RWPE2 (cell line): ENCODE results near the gene C11orf58.

Source experiments
- ATAC-seq: fragments of 200-7000 bp; cut with Tn5 transposase; 3 replicates; pipeline ENCODE4 v1.9.1; 2021; ENCODE audit warnings: low read depth
- DNase-seq: peaks from one replicate; pipeline ENCODE4 v3.0.0-alpha.2; 2020; ENCODE audit warnings: low spot score
- H3K27ac ChIP-seq: fragments of 450-650 bp; 2 replicates; pipeline ENCODE4 v1.5.1; 2017; ENCODE audit warnings: mild to moderate bottlenecking; ENCODE audit not compliant: poor library complexity, severe bottlenecking
- H3K27me3 ChIP-seq: fragments of 250-450 bp; sonication (Bioruptor Pico); 2 replicates; pipeline ENCODE4 v1.5.1; 2021; ENCODE audit warnings: mild to moderate bottlenecking, moderate library complexity; ENCODE audit not compliant: insufficient read depth, poor library complexity, severe bottlenecking
- H3K36me3 ChIP-seq: fragments of 250-450 bp; sonication (Bioruptor Pico); 2 replicates; pipeline ENCODE4 v1.5.1; 2020; ENCODE audit warnings: low read depth, mild to moderate bottlenecking, moderate library complexity
- H3K4me1 ChIP-seq: fragments of 250-450 bp; sonication (Bioruptor Pico); 2 replicates; pipeline ENCODE4 v1.5.1; 2021; ENCODE audit warnings: mild to moderate bottlenecking, moderate library complexity; ENCODE audit not compliant: insufficient read depth, poor library complexity, severe bottlenecking
- H3K4me3 ChIP-seq: fragments of 250-450 bp; sonication (Bioruptor Pico); 2 replicates; pipeline ENCODE4 v1.5.1; 2021; ENCODE audit warnings: mild to moderate bottlenecking, moderate library complexity; ENCODE audit not compliant: severe bottlenecking
- H3K9me3 ChIP-seq: fragments of 250-450 bp; sonication (Bioruptor Pico); 2 replicates; pipeline ENCODE4 v1.5.1; 2021; ENCODE audit warnings: mild to moderate bottlenecking, moderate library complexity; ENCODE audit not compliant: severe bottlenecking
- TF ChIP-seq, protein P1 (sequence below): fragments of 450-650 bp; IDR thresholded peaks from one replicate; pipeline ENCODE4 v1.5.1; 2017; ENCODE audit warnings: mild to moderate bottlenecking, moderate library complexity; ENCODE audit not compliant: poor library complexity, severe bottlenecking

Gene C11orf58

DNA sequence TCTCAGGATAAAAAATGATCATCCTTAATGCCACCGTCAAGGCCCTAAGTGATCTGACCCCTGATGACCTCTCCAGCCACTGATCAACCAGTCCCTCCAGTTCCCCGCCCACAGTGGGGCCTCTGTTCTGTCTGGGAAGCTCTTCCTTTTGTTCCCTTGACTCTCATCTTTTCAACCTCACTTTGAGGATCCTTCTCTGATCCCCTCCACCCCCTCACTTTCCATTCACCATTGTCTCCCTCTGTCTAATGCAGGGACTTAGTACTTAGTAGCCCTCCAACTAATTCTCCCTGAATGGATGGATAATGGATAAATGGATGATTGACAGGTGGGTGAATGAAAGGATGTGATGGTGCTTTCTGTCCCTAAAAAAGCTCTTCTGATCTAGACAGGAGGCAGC is 45.6 kb downstream of the C11orf58 start:
- no peak overlapping the region for H3K4me3 ChIP-seq
- ATAC-seq = no peak
- H3K4me1 ChIP-seq = peaks cover 24% of the 10 kb centered on the region
- no peaks in the 10 kb centered on the region for H3K27me3 ChIP-seq
- no peak for DNase-seq
- no peak overlapping the region for H3K27ac ChIP-seq
- TF ChIP-seq, protein P1, sequence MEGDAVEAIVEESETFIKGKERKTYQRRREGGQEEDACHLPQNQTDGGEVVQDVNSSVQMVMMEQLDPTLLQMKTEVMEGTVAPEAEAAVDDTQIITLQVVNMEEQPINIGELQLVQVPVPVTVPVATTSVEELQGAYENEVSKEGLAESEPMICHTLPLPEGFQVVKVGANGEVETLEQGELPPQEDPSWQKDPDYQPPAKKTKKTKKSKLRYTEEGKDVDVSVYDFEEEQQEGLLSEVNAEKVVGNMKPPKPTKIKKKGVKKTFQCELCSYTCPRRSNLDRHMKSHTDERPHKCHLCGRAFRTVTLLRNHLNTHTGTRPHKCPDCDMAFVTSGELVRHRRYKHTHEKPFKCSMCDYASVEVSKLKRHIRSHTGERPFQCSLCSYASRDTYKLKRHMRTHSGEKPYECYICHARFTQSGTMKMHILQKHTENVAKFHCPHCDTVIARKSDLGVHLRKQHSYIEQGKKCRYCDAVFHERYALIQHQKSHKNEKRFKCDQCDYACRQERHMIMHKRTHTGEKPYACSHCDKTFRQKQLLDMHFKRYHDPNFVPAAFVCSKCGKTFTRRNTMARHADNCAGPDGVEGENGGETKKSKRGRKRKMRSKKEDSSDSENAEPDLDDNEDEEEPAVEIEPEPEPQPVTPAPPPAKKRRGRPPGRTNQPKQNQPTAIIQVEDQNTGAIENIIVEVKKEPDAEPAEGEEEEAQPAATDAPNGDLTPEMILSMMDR = no peak
- H3K9me3 ChIP-seq = no peaks in the 10 kb centered on the region
- H3K36me3 ChIP-seq = no peaks in the 10 kb centered on the region

DNA sequence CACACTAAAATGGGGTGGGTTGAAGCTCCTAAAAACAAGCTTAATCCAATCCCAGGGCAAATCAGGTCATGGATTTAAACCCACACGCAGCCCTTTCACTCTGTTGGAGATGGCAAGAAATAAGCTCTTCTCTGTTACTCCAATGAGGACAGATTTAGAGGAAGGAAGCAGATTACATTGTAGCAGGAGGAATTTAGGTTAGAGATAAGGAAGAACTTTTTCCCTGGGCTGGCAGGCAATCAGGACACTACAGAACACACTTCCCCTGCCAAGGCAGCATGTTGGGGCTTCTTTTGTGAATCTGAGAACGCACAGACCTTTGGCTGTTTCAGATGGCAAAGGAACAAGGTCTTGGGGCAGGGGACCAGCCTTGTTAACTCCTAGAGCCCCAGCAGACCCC is 46.2 kb downstream of the C11orf58 start:
- Histone ChIP-seq H3K4me3 (no peak overlapping the region), H3K36me3 (no peaks in the 10 kb centered on the region), H3K27ac (no peak overlapping the region), H3K9me3 (no peaks in the 10 kb centered on the region), H3K27me3 (no peaks in the 10 kb centered on the region), H3K4me1 (peaks cover 24% of the 10 kb centered on the region)
- ATAC-seq (no peak), DNase-seq (no peak)
- TF ChIP-seq, protein P1 = no peak

DNA sequence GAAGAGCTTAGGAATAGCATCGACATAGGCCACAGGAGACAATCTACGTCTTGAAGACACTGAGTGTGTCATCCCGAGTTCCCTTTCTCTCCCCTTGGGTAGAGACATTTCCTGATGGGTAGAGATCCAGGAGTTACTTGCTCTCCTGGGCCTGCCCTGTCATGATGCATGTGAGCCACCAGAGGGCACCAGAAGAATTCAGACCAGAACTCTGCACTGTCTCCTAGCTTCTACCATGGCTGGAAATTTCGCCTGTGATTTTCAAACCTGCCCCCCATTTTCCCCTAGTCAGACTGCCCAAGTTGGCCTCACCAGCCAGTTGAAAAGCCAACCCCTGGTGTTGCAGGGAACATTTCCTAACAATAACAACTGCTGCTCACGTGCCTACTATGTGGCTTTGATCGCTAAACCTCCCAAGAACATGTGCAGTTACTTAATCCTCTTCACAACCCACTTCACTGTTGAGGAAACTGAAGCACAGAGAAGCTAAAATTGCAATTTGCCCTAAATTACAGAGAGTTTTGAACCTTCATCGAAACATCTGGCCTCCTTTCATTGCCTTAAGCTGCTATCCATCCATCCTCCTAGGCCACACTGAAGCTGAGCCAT is 47.2 kb downstream of the C11orf58 start:
- H3K4me1 ChIP-seq = peaks cover 24% of the 10 kb centered on the region
- no peaks in the 10 kb centered on the region for H3K9me3 ChIP-seq
- TF ChIP-seq, protein P1 = peak; percentile 90
- ATAC-seq (peak; percentile 59), DNase-seq (no peak)
- no peak overlapping the region for H3K27ac ChIP-seq
- no peak overlapping the region for H3K4me3 ChIP-seq
- no peaks in the 10 kb centered on the region for H3K27me3 ChIP-seq
- no peaks in the 10 kb centered on the region for H3K36me3 ChIP-seq

GRCh38 chr11:16786131-16786530 is 47.7 kb downstream of the C11orf58 start:
- TF ChIP-seq, protein P1 = no peak
- no peak overlapping the region for H3K27ac ChIP-seq
- H3K9me3 ChIP-seq = no peaks in the 10 kb centered on the region
- no peaks in the 10 kb centered on the region for H3K27me3 ChIP-seq
- no peak for ATAC-seq
- no peaks in the 10 kb centered on the region for H3K36me3 ChIP-seq
- DNase-seq = no peak
- no peak overlapping the region for H3K4me3 ChIP-seq
- peaks cover 27% of the 10 kb centered on the region for H3K4me1 ChIP-seq

GRCh38 chr11:16787035-16787742 is 48.7 kb downstream of the C11orf58 start:
- H3K4me1 ChIP-seq = peaks cover 35% of the 10 kb centered on the region
- no peaks in the 10 kb centered on the region for H3K27me3 ChIP-seq
- no peak overlapping the region for H3K4me3 ChIP-seq
- H3K27ac ChIP-seq = peak overlapping the region; percentile 67
- DNase-seq (no peak), ATAC-seq (no peak)
- TF ChIP-seq, protein P1 = no peak
- no peaks in the 10 kb centered on the region for H3K36me3 ChIP-seq
- H3K9me3 ChIP-seq = no peaks in the 10 kb centered on the region
